ENCODE data around the gene MATN4.
A peak's percentile ranks its signal among the peaks of the same experiment; 100 is the strongest.

MATN4 gene

GRCh38 chr20:45313065-45313695, 5.1 kb upstream of the MATN4 start:
- no peak for DNase-seq

GRCh38 chr20:45312241-45312640, 4.1 kb upstream of the MATN4 start:
- no peak for DNase-seq

- DNase-seq: peak; percentile 63
These were observed 3.6 kb upstream of the MATN4 start for GRCh38 chr20:45311589-45312211.

- DNase-seq: no peak
These were observed 976 bp upstream of the MATN4 start for GRCh38 chr20:45309075-45309474.

GRCh38 chr20:45307076-45307640, 941 bp downstream of the MATN4 start:
- DNase-seq: no peak

- peak; percentile 58 for DNase-seq
These were observed 1.6 kb downstream of the MATN4 start, which contains the start of gene RBPJL for GRCh38 chr20:45306431-45306982. Gene RBPJL (plus strand): TSS chr20:45306840. CDS start chr20:45306923, 83 bp downstream.

GRCh38 chr20:45305262-45305661, 2.8 kb downstream of the MATN4 start:
- no peak for DNase-seq

- DNase-seq: no peak
These were observed 3.6 kb downstream of the MATN4 start for GRCh38 chr20:45304464-45304999.

- no peak for DNase-seq
These were observed 4.3 kb downstream of the MATN4 start for GRCh38 chr20:45303586-45304463.

- no peak for DNase-seq
These were observed 6.3 kb downstream of the MATN4 start for GRCh38 chr20:45301824-45302271.

- peak; percentile 12 for DNase-seq
These were observed 7.1 kb downstream of the MATN4 start for GRCh38 chr20:45300961-45301360.

GRCh38 chr20:45299786-45300185, 8.3 kb downstream of the MATN4 start:
- no peak for DNase-seq

- no peak for DNase-seq
These were observed 10.2 kb downstream of the MATN4 start for GRCh38 chr20:45297786-45298497.

- no peak for DNase-seq
These were observed 13.4 kb downstream of the MATN4 start for GRCh38 chr20:45294659-45295058.

- DNase-seq: no peak
These were observed 14.1 kb downstream of the MATN4 start for GRCh38 chr20:45294003-45294368.

- peak; percentile 83 for DNase-seq
These were observed 14.8 kb downstream of the MATN4 start for GRCh38 chr20:45293041-45294002.

- DNase-seq: no peak
These were observed 15.8 kb downstream of the MATN4 start for GRCh38 chr20:45292343-45292742.

- DNase-seq: no peak
These were observed 16.6 kb downstream of the MATN4 start for GRCh38 chr20:45291526-45291925.

- peak; percentile 71 for DNase-seq
These were observed 17.3 kb downstream of the MATN4 start for GRCh38 chr20:45290677-45291355.
